Measurements from ENCODE around the gene SLC17A1. TPM values are rescaled to one million over a fixed set of nuclear protein-coding genes. Genes with fewer than 3 reads are reported as not detected.

The SLC17A1 gene
- total RNA-seq, 4 donors from 2014 or later, result not detected

DNA sequence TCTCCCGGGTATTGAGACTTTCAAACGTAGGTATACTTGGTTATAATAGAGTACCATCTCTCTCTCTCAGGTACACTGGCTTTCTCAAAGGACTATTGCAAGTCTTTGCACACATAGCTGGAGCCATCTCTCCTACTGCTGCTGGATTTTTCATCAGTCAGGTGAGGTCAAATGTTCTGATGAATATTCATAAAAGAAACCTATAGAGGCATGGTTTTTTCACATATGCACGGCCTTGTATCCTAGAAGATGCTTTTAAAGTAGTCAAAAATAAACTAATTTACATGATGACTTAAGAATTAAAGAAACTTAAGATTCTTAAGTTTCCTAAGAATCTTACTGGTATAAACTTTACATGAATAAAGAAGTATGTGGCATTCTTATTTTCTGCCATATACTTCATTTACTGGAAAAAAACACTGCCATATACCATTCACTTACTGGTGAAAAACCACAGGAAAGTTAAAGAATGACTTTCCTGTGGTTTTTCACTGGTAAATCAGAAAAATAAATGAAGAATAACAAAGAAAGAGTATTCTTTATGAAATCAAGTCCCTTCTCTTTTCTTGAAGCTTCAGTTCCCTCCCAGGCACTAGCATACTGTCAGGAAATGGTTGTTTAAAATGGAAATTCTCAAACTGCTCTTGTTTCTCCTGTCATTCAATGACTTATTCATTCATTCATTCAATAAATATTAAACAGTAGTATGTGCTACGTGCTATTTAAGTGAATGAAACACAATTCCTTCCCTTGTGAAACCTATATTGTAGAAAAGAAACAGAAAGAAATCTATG is 53.8 kb downstream of the SLC17A1 start:
- TF ChIP-seq EP300 (IDR thresholded peaks at IDR 0.05; ENCODE audit: low read depth) (no peak), POLR2AphosphoS5 (IDR thresholded peaks at IDR 0.05) (no peak), POLR2A (IDR thresholded peaks at IDR 0.05) (no peak)
- TF ChIP-seq, protein P1, sequence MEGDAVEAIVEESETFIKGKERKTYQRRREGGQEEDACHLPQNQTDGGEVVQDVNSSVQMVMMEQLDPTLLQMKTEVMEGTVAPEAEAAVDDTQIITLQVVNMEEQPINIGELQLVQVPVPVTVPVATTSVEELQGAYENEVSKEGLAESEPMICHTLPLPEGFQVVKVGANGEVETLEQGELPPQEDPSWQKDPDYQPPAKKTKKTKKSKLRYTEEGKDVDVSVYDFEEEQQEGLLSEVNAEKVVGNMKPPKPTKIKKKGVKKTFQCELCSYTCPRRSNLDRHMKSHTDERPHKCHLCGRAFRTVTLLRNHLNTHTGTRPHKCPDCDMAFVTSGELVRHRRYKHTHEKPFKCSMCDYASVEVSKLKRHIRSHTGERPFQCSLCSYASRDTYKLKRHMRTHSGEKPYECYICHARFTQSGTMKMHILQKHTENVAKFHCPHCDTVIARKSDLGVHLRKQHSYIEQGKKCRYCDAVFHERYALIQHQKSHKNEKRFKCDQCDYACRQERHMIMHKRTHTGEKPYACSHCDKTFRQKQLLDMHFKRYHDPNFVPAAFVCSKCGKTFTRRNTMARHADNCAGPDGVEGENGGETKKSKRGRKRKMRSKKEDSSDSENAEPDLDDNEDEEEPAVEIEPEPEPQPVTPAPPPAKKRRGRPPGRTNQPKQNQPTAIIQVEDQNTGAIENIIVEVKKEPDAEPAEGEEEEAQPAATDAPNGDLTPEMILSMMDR (IDR thresholded peaks at IDR 0.05), result no peak
- WGBS, 2 donors (ENCODE audit: low coverage in 1 of 2), result 54 to 67% methylated on average over 2 to 4 of the region's 4 CpGs
- Histone ChIP-seq H3K4me1 (no peaks in the 10 kb centered on the region), H3K27ac (no peak overlapping the region), H3K9me3 (no peaks in the 10 kb centered on the region), H3K4me3 (no peak overlapping the region), H3K27me3 (no peaks in the 10 kb centered on the region), H3K36me3 (no peaks in the 10 kb centered on the region)
- intact Hi-C loops (cut with DNase I; ENCODE audit: low total_unique reads), result no loop called here
- in situ Hi-C loops (cut with MboI; ENCODE audit: low pct_ligation_motif_present in 1 of 4, low pct_unique_long_range_greater_than_20kb in 1 of 4, low sequenced_read_pairs in 3 of 4), result no loop called here
- no peak for DNase-seq

- Histone ChIP-seq H3K27me3 (no peaks in the 10 kb centered on the region), H3K9me3 (no peaks in the 10 kb centered on the region), H3K4me1 (no peaks in the 10 kb centered on the region), H3K27ac (no peak overlapping the region), H3K4me3 (no peak overlapping the region), H3K36me3 (no peaks in the 10 kb centered on the region)
- no peak for DNase-seq
- in situ Hi-C loops (cut with MboI; ENCODE audit: low pct_ligation_motif_present in 1 of 4, low pct_unique_long_range_greater_than_20kb in 1 of 4, low sequenced_read_pairs in 3 of 4), result no loop called here
- TF ChIP-seq POLR2AphosphoS5 (IDR thresholded peaks at IDR 0.05) (no peak), EP300 (IDR thresholded peaks at IDR 0.05; ENCODE audit: low read depth) (no peak), POLR2A (IDR thresholded peaks at IDR 0.05) (no peak)
- TF ChIP-seq, protein P1 (IDR thresholded peaks at IDR 0.05), result no peak
- intact Hi-C loops (cut with DNase I; ENCODE audit: low total_unique reads), result no loop called here
- WGBS, 2 donors (ENCODE audit: low coverage in 1 of 2), result 58% methylated on average over 2 of the region's 2 CpGs; no CpG with 5 or more reads in 1 of the 2 donors
Observed at GRCh38 chr6:25777031-25777430, 54.8 kb downstream of the SLC17A1 start.

- no peak for DNase-seq
- TF ChIP-seq EP300 (IDR thresholded peaks at IDR 0.05; ENCODE audit: low read depth), result no peak
- TF ChIP-seq POLR2AphosphoS5 (IDR thresholded peaks at IDR 0.05), result no peak
- TF ChIP-seq, protein P1 (IDR thresholded peaks at IDR 0.05), result no peak
- TF ChIP-seq POLR2A (IDR thresholded peaks at IDR 0.05), result no peak
- in situ Hi-C loops (cut with MboI; ENCODE audit: low pct_ligation_motif_present in 1 of 4, low pct_unique_long_range_greater_than_20kb in 1 of 4, low sequenced_read_pairs in 3 of 4), result no loop called here
- Histone ChIP-seq H3K4me1 (no peaks in the 10 kb centered on the region), H3K27ac (no peak overlapping the region), H3K27me3 (no peaks in the 10 kb centered on the region), H3K9me3 (no peaks in the 10 kb centered on the region), H3K4me3 (no peak overlapping the region), H3K36me3 (no peaks in the 10 kb centered on the region)
- intact Hi-C loops (cut with DNase I; ENCODE audit: low total_unique reads), result no loop called here
- WGBS, 2 donors (ENCODE audit: low coverage in 1 of 2), result 61 to 86% methylated on average over 1 to 2 of the region's 2 CpGs
Observed at GRCh38 chr6:25774120-25774715, 57.6 kb downstream of the SLC17A1 start.

DNA sequence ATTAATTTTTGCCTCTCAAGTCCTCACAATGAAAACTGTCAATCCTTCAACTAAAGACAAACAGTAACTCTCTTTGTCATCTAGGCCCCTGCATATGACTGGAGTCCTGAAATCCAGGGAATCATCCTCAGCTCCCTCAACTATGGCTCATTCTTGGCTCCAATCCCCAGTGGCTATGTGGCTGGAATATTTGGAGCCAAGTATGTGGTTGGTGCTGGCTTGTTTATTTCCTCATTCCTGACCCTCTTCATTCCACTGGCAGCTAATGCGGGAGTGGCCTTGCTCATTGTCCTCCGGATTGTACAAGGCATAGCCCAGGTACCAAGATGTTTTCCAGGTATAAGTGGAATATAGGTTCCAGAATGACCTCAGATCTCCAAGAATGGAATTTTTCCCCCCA is 61.9 kb downstream of the SLC17A1 start:
- H3K36me3 ChIP-seq, result no peaks in the 10 kb centered on the region
- TF ChIP-seq POLR2AphosphoS5 (IDR thresholded peaks at IDR 0.05) (no peak), EP300 (IDR thresholded peaks at IDR 0.05; ENCODE audit: low read depth) (no peak), POLR2A (IDR thresholded peaks at IDR 0.05) (no peak)
- TF ChIP-seq, protein P1 (IDR thresholded peaks at IDR 0.05), result no peak
- 67 to 89% methylated on average over 2 of the region's 2 CpGs for WGBS, 2 donors (ENCODE audit: low coverage in 1 of 2)
- H3K4me3 ChIP-seq, result no peak overlapping the region
- no peak overlapping the region for H3K27ac ChIP-seq
- intact Hi-C loops (cut with DNase I; ENCODE audit: low total_unique reads) (no loop called here), in situ Hi-C loops (cut with MboI; ENCODE audit: low pct_ligation_motif_present in 1 of 4, low pct_unique_long_range_greater_than_20kb in 1 of 4, low sequenced_read_pairs in 3 of 4) (no loop called here)
- no peaks in the 10 kb centered on the region for H3K27me3 ChIP-seq
- no peaks in the 10 kb centered on the region for H3K9me3 ChIP-seq
- no peaks in the 10 kb centered on the region for H3K4me1 ChIP-seq
- DNase-seq, result no peak
